HG03135 (cell line): Measurements from ENCODE around the gene VEPH1.

Source experiments
- ATAC-seq: cut with Tn5 transposase; IDR thresholded peaks from one replicate; pipeline ENCODE4 v1.9.1; 2021; ENCODE audit warnings: mild to moderate bottlenecking, moderate library complexity; ENCODE audit not compliant: unreplicated experiment

VEPH1 gene

DNA sequence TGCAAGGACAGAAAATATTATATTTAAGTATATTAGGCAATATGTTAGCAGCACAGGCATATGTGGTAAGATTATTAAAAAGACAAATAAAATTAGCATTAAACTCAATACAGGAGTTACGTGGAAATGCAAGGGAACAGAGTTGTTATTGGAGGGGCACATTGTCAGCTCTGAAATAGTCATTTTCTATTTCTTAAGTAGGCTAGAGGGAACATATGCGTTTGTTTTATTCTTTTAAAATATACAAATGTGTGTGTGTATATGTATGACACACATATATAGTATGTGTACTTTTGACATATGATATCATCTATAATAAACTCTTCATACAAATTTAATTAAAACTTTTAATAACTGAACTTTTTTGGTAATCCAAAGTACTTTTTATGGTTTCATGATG is 22.8 kb upstream of the VEPH1 start:
- no peak for ATAC-seq

- ATAC-seq = no peak
These were observed 20.6 kb upstream of the VEPH1 start for GRCh38 chr3:157523814-157524213.

DNA sequence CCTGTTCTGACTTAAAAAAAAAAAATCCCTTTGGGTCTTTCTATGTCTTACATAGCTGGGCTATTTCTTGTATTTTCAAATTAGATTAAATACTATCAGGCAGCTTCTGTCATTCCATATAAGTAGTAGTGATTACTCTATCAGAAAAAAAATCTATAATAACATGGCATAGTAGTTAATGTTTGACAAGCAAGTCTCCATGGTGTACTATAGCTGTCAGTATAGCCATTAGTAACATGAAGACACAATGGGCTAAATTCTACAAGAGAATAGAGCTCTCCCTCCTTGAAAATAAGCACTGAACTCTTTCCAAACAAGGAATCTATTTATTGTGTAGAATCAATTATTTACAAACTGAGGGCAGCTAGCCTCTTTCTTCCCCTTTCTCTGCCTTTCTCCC is 19.4 kb upstream of the VEPH1 start:
- no peak for ATAC-seq

DNA sequence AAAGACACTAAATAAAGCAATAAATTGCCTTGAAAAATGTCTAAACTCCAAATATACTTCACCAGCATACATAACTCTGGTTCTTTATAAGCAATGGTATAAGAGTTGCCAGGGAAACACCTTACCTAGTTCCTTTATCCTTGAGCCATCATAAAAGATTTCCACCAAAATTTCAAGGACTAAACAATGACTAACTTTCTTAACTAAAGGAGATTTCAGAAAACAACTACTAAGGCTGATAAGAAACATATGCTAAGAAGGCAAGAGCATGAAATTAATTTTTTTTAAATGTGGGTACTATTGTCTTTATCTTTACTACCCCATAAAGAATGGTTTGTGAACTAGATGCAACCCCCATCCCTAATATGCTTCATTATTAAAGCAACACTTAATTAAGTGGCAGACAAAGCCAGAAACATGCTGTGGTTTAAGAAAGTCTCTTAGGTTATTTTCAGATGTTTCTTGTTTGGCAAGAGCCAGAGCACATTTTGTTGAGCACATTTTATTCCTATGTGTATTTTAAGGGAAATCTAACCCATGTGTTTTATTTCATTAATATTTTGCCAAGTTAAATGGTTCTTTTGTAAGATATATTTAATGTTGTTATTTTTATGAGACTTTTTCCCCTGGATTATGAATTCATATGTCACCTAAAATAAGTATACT is 17.4 kb upstream of the VEPH1 start:
- no peak for ATAC-seq

GRCh38 chr3:157518881-157519280 is 15.7 kb upstream of the VEPH1 start:
- no peak for ATAC-seq

- no peak for ATAC-seq
These were observed 13.7 kb upstream of the VEPH1 start for GRCh38 chr3:157516928-157517327.

DNA sequence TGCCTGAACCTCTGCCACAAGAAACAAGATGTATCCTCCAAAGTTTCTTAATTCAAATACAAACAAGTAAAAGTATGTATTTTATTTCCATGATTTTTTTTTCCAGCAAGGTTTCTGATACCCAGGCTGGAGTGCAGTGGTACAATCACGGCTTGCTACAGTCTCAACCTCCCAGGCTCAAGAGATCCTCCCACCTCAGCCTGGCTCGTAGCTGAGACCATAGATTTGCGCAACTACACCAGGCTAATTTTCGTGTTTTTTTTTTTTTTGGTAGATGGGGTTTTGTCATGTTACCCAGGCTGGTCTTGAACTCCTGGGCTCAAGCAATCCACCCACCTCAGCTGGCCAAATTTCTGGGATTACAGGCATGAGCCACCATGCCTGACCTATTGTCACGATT is 12.2 kb upstream of the VEPH1 start:
- no peak for ATAC-seq

- ATAC-seq = no peak
These were observed 11.2 kb upstream of the VEPH1 start for GRCh38 chr3:157514371-157514895.

DNA sequence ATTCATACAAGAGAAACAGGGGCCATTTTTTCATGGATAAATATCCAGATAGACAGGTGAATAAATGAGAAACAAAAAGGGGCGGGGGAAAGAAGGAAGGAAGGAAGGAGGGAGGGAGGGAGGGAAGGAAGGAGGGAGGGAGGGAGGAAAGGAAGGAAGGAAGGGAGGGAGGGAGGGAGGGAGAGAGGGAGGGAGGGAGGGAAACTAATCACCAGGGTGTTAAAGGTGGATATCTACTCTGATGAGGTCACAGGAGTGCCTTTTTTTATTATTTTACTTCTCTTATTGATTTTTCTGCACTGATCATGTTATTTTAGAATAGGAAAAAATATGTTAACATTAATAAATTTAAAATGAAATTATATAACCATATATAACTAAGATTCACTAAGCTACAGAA is 10.4 kb upstream of the VEPH1 start:
- ATAC-seq = no peak

- ATAC-seq = no peak
These were observed 9.3 kb upstream of the VEPH1 start for GRCh38 chr3:157512534-157512933.

GRCh38 chr3:157508461-157508860 is 5.2 kb upstream of the VEPH1 start:
- ATAC-seq = no peak

GRCh38 chr3:157501863-157502262 is 1.4 kb downstream of the VEPH1 start:
- no peak for ATAC-seq

DNA sequence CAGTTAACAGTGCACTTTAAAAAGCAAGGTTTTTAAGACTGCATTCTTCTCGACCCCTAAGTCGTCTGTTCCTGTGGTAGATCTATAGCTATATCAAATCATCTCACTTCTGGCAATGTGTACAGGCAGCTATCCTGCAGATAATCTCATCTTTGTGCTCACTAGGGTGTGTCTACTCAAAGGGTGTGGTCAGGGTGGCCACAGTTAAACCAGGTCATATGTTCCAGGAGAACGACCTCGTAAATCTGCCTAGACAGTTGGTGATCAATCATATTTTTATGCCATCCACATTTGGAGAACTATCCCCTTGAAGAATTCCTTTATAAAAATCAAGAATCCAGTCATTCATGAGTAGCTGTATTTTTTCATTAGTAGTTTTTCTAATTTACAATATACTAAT is 3.0 kb downstream of the VEPH1 start:
- no peak for ATAC-seq

GRCh38 chr3:157499342-157499963 is 3.8 kb downstream of the VEPH1 start:
- ATAC-seq = no peak

- ATAC-seq = no peak
These were observed 4.8 kb downstream of the VEPH1 start for GRCh38 chr3:157498371-157498770.

- no peak for ATAC-seq
These were observed 7.4 kb downstream of the VEPH1 start for GRCh38 chr3:157495846-157496245.

DNA sequence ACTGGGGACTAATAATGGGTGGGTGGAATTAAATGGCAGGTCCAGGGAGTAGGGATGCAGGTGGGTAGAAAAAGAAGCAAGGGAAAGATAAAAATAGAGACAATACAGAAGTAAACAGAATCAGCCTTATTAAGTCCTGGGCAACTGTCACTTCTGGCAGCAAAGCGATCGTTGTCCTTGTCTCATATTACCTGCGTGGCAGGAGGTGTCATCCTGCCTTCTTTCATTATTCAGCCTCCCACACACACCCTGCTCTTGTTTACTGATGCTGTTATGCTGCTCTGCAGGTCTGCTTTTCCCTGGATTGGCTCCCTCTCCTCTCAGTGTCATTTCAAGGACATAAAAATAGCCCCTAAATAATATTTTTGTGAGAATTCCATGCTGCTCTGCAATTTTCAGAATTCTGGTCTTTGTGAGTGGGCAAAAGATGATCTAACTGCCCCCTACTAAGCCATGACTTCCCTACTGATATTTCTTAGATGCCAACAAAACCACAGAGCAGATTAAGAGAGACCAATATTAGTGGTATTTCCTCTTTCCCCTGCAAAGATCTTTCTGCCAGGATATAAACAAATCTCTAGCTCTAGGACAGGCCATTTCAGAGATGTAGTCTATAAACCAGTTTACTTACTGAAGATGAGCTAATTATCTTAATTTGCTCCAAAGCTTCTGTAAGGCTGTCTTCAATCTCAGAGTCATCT is 8.5 kb downstream of the VEPH1 start:
- ATAC-seq = no peak

- ATAC-seq = no peak
These were observed 9.3 kb downstream of the VEPH1 start for GRCh38 chr3:157493627-157494550.

DNA sequence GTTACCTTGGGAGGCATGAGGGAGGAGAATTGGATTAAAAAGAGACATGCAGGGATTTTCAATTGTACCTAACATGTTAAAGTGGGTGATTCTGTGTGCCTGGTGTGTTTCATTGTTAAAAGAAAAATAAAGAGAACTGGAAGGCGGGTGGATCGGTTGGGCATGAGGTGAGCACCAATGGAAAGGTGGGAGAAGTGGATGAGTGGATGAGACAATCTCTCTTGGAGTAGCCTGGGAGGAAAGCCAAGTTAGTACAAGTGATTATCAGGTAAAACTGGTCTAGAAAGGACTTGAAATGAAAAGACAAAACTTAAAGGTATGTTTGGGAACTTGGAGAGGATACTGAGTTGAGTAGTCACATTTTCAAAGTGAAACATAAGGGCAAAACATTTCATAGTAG is 12.1 kb downstream of the VEPH1 start:
- ATAC-seq = no peak

- ATAC-seq = no peak
These were observed 15.1 kb downstream of the VEPH1 start for GRCh38 chr3:157488144-157488543.

DNA sequence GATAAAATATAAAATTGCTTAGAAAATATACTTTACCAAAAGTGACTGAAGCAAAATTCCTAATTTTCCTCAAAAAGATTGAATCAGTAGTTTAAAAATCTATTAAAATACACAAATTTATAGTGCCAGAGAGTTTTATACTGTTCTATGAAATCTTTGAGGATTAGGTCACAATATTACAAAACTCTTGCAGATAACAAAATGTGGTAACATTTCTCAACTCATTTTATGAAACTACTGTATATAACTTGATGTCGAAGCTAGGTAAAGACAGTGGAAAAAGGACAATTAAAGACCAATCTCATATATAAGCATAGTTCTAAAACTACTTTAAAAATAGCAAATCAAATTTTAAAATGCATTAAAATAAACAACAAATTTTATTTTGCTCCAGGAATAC is 15.9 kb downstream of the VEPH1 start:
- no peak for ATAC-seq
